ENCODE results near the gene TMEM131. TPM values are rescaled to one million over a fixed set of nuclear protein-coding genes. Genes with fewer than 3 reads are reported as not detected.

TMEM131 gene
- total RNA-seq, 1 donor from 2014 or later, result 35.2 TPM

GRCh38 chr2:97819754-97820153, 176.0 kb downstream of the TMEM131 start:
- DNase-seq (ENCODE audit: low read depth), result no peak

GRCh38 chr2:97816411-97816810, 179.3 kb downstream of the TMEM131 start:
- peak; percentile 6 for DNase-seq (ENCODE audit: low read depth)

GRCh38 chr2:97812931-97813330, 182.8 kb downstream of the TMEM131 start:
- no peak for DNase-seq (ENCODE audit: low read depth)

- no peak for DNase-seq (ENCODE audit: low read depth)
Observed at GRCh38 chr2:97808816-97809215, 186.9 kb downstream of the TMEM131 start.

- peak; percentile 78 for DNase-seq (ENCODE audit: low read depth)
Observed at GRCh38 chr2:97806738-97807618, 188.8 kb downstream of the TMEM131 start.

- DNase-seq (ENCODE audit: low read depth), result no peak
Observed at GRCh38 chr2:97805776-97806175, 190.0 kb downstream of the TMEM131 start.

- DNase-seq (ENCODE audit: low read depth), result no peak
Observed at GRCh38 chr2:97801028-97801427, 194.7 kb downstream of the TMEM131 start.

GRCh38 chr2:97798416-97798815, 197.3 kb downstream of the TMEM131 start:
- no peak for DNase-seq (ENCODE audit: low read depth)

- no peak for DNase-seq (ENCODE audit: low read depth)
Observed at GRCh38 chr2:97797355-97797754, 198.4 kb downstream of the TMEM131 start.

GRCh38 chr2:97796465-97797126, 199.2 kb downstream of the TMEM131 start:
- no peak for DNase-seq (ENCODE audit: low read depth)

- DNase-seq (ENCODE audit: low read depth), result no peak
Observed at GRCh38 chr2:97792416-97792815, 203.3 kb downstream of the TMEM131 start.

GRCh38 chr2:97788986-97789644, 206.6 kb downstream of the TMEM131 start:
- DNase-seq (ENCODE audit: low read depth), result no peak

- DNase-seq (ENCODE audit: low read depth), result no peak
Observed at GRCh38 chr2:97785818-97786217, 209.9 kb downstream of the TMEM131 start.

- DNase-seq (ENCODE audit: low read depth), result no peak
Observed at GRCh38 chr2:97784953-97785352, 210.8 kb downstream of the TMEM131 start.

- no peak for DNase-seq (ENCODE audit: low read depth)
Observed at GRCh38 chr2:97781981-97782380, 213.8 kb downstream of the TMEM131 start.

GRCh38 chr2:97779141-97779540, 216.6 kb downstream of the TMEM131 start:
- DNase-seq (ENCODE audit: low read depth), result no peak

- DNase-seq (ENCODE audit: low read depth), result no peak
Observed at GRCh38 chr2:97775074-97775473, 220.7 kb downstream of the TMEM131 start.

- no peak for DNase-seq (ENCODE audit: low read depth)
Observed at GRCh38 chr2:97774425-97774824, 221.3 kb downstream of the TMEM131 start.

- DNase-seq (ENCODE audit: low read depth), result no peak
Observed at GRCh38 chr2:97770445-97770844, 225.3 kb downstream of the TMEM131 start.

GRCh38 chr2:97769711-97770110, 226.0 kb downstream of the TMEM131 start:
- DNase-seq (ENCODE audit: low read depth), result no peak

- DNase-seq (ENCODE audit: low read depth), result peak; percentile 14
Observed at GRCh38 chr2:97769308-97769707, 226.4 kb downstream of the TMEM131 start.

- DNase-seq (ENCODE audit: low read depth), result no peak
Observed at GRCh38 chr2:97766567-97766966, 229.2 kb downstream of the TMEM131 start.

Data from myocyte (in vitro differentiated cells).